HCT116 (cell line): ENCODE data around the gene PIAS3.
"Not testable (repeated sequence)": the region's sequence is repeated elsewhere in the genome, so short reads cannot be mapped to it uniquely, and the experiment has no call there.

Experiments used
- EGR1 ChIP-seq: IDR thresholded peaks from 2 replicates; pipeline ENCODE4 v1.6.1; 2012; ENCODE audit warnings: low read depth
- EZH2 ChIP-seq: fragments of 200-600 bp; sonication (generic); IDR thresholded peaks from 2 replicates; pipeline ENCODE4 v1.6.1; 2017; ENCODE audit warnings: antibody characterized with exemption, mixed run types
- EZH2phosphoT487 ChIP-seq: fragments of 200-600 bp; IDR thresholded peaks from 2 replicates; pipeline ENCODE4 v1.6.1; 2018; ENCODE audit warnings: antibody characterized with exemption, borderline replicate concordance
- JUND ChIP-seq: IDR thresholded peaks from 2 replicates; pipeline ENCODE4 v1.6.1; 2012
- POLR2A ChIP-seq: IDR thresholded peaks from 2 replicates; pipeline ENCODE4 v1.7.0; 2011; ENCODE audit warnings: borderline replicate concordance; ENCODE audit not compliant: insufficient read depth, insufficient read length; ENCODE audit errors: extremely low read depth
- POLR2AphosphoS5 ChIP-seq: IDR thresholded peaks from 2 replicates; pipeline ENCODE4 v1.6.1; 2011; ENCODE audit warnings: mild to moderate bottlenecking, low read depth, low read length, moderate library complexity
- RAD21 ChIP-seq: IDR thresholded peaks from 2 replicates; pipeline ENCODE4 v1.6.1; 2012; ENCODE audit warnings: low read depth, mild to moderate bottlenecking
- ZNF274 ChIP-seq: fragments of 200-500 bp; sonication (Bioruptor generic); IDR thresholded peaks from 2 replicates; pipeline ENCODE4 v1.6.1; 2014; ENCODE audit warnings: mild to moderate bottlenecking, low read depth, low read length, inconsistent platforms
- TF ChIP-seq, protein P1 (sequence below), 3 experiments: fragments of 200-600 bp in 1 of 3; sonication (generic) in 1 of 3; IDR thresholded peaks in 2 of 3; conservative IDR thresholded peaks in 1 of 3; 2 replicates each; pipeline ENCODE4 v1.5.1; 2012 to 2017; ENCODE audit warnings: low read depth in 2 of 3, low read length in 2 of 3, antibody characterized with exemption in 1 of 3, borderline replicate concordance in 1 of 3, control low read depth in 1 of 3, mild to moderate bottlenecking in 1 of 3, mixed read lengths in 1 of 3, mixed run types in 1 of 3, moderate library complexity in 1 of 3; ENCODE audit not compliant: insufficient read depth in 1 of 3
- TF ChIP-seq, protein P2 (sequence below): IDR thresholded peaks from 2 replicates; pipeline ENCODE4 v1.6.1; 2011; ENCODE audit warnings: mild to moderate bottlenecking, low read length, moderate library complexity; ENCODE audit not compliant: insufficient replicate concordance; ENCODE audit errors: extremely low read depth
- TF ChIP-seq, protein P3 (sequence below): IDR thresholded peaks from 2 replicates; pipeline ENCODE4 v1.6.1; 2012; ENCODE audit warnings: low read depth
- TF ChIP-seq, protein P4 (sequence below): IDR thresholded peaks from 2 replicates; pipeline ENCODE4 v1.6.1; 2012

DNA sequence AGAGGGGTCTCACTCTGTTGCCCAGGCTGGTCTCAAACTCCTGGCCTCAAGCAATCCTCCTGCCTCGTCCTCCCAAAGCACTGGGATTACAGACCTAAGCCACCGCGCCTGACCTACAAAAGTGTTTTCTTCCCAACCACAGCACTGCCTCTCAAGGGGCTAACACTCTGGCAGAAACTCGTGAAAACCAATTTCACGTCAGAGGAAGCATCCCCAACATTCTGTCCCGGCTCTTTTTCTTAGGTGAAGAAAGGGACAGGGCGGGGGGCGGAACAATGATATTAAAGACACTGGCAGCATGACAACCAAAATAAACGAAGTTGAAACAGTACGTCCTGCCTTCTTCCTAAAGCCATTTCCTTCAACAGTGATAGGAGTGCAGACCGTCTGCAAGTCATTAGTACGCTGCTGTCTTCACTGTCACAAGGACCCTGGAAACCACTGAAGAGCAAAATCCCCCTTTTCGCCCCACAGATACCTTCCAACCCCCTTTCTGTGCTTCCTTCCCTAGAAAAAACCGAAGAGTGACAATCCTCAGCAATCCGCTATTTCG lies 36.0 kb downstream of the PIAS3 start:
- TF ChIP-seq EZH2phosphoT487, JUND, EZH2, POLR2A, POLR2AphosphoS5, EGR1, RAD21, ZNF274: not testable (repeated sequence)
- TF ChIP-seq, protein P1, sequence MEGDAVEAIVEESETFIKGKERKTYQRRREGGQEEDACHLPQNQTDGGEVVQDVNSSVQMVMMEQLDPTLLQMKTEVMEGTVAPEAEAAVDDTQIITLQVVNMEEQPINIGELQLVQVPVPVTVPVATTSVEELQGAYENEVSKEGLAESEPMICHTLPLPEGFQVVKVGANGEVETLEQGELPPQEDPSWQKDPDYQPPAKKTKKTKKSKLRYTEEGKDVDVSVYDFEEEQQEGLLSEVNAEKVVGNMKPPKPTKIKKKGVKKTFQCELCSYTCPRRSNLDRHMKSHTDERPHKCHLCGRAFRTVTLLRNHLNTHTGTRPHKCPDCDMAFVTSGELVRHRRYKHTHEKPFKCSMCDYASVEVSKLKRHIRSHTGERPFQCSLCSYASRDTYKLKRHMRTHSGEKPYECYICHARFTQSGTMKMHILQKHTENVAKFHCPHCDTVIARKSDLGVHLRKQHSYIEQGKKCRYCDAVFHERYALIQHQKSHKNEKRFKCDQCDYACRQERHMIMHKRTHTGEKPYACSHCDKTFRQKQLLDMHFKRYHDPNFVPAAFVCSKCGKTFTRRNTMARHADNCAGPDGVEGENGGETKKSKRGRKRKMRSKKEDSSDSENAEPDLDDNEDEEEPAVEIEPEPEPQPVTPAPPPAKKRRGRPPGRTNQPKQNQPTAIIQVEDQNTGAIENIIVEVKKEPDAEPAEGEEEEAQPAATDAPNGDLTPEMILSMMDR (IDR thresholded peaks at IDR 0.05 in 2 of 3, conservative IDR thresholded peaks at IDR 0.05 in 1 of 3; ENCODE audit: borderline replicate concordance in 1 of 3, insufficient read depth in 1 of 3, low read depth in 2 of 3, low read length in 2 of 3) = not testable (repeated sequence)
- TF ChIP-seq, protein P2, sequence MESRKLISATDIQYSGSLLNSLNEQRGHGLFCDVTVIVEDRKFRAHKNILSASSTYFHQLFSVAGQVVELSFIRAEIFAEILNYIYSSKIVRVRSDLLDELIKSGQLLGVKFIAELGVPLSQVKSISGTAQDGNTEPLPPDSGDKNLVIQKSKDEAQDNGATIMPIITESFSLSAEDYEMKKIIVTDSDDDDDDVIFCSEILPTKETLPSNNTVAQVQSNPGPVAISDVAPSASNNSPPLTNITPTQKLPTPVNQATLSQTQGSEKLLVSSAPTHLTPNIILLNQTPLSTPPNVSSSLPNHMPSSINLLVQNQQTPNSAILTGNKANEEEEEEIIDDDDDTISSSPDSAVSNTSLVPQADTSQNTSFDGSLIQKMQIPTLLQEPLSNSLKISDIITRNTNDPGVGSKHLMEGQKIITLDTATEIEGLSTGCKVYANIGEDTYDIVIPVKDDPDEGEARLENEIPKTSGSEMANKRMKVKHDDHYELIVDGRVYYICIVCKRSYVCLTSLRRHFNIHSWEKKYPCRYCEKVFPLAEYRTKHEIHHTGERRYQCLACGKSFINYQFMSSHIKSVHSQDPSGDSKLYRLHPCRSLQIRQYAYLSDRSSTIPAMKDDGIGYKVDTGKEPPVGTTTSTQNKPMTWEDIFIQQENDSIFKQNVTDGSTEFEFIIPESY = not testable (repeated sequence)
- TF ChIP-seq, protein P3, sequence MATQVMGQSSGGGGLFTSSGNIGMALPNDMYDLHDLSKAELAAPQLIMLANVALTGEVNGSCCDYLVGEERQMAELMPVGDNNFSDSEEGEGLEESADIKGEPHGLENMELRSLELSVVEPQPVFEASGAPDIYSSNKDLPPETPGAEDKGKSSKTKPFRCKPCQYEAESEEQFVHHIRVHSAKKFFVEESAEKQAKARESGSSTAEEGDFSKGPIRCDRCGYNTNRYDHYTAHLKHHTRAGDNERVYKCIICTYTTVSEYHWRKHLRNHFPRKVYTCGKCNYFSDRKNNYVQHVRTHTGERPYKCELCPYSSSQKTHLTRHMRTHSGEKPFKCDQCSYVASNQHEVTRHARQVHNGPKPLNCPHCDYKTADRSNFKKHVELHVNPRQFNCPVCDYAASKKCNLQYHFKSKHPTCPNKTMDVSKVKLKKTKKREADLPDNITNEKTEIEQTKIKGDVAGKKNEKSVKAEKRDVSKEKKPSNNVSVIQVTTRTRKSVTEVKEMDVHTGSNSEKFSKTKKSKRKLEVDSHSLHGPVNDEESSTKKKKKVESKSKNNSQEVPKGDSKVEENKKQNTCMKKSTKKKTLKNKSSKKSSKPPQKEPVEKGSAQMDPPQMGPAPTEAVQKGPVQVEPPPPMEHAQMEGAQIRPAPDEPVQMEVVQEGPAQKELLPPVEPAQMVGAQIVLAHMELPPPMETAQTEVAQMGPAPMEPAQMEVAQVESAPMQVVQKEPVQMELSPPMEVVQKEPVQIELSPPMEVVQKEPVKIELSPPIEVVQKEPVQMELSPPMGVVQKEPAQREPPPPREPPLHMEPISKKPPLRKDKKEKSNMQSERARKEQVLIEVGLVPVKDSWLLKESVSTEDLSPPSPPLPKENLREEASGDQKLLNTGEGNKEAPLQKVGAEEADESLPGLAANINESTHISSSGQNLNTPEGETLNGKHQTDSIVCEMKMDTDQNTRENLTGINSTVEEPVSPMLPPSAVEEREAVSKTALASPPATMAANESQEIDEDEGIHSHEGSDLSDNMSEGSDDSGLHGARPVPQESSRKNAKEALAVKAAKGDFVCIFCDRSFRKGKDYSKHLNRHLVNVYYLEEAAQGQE = not testable (repeated sequence)
- TF ChIP-seq, protein P4, sequence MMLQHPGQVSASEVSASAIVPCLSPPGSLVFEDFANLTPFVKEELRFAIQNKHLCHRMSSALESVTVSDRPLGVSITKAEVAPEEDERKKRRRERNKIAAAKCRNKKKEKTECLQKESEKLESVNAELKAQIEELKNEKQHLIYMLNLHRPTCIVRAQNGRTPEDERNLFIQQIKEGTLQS = not testable (repeated sequence)
